Activated B cell treated with CpG ODN at 0.5 μM for 24 hours (primary cell): Measurements from ENCODE around the gene TXNRD2. TPM values are rescaled to one million over a fixed set of nuclear protein-coding genes. Genes with fewer than 3 reads are reported as not detected.

Experiments used
- ATAC-seq: fragments of 200-7000 bp; cut with Tn5 transposase; one replicate; pipeline ENCODE4 v1.10.0; 2021; ENCODE audit warnings: low read depth, mild to moderate bottlenecking, moderate library complexity
- CTCF ChIA-PET: fragments of 350-600 bp; sonication (Branson Sonifier 250); formaldehyde crosslinking; loops from one replicate; lab custom pipeline; 2021; ENCODE audit warnings: antibody characterized with exemption; lab: Charles Lee
- POLR2A ChIA-PET: fragments of 350-600 bp; sonication (Branson Sonifier 250); formaldehyde crosslinking; loops from one replicate; lab custom pipeline; 2021; ENCODE audit warnings: antibody characterized with exemption; lab: Charles Lee
- DNase-seq: peaks from one replicate; pipeline ENCODE4 v3.0.0; 2022
- H3K27ac Mint-ChIP-seq: one replicate; pipeline ENCODE4 v1.8.0; 2020; ENCODE audit warnings: mixed read lengths
- H3K27me3 Mint-ChIP-seq: one replicate; pipeline ENCODE4 v1.8.0; 2021; ENCODE audit warnings: mixed read lengths
- H3K36me3 Mint-ChIP-seq: one replicate; pipeline ENCODE4 v1.8.0; 2021; ENCODE audit warnings: low read depth, mixed read lengths
- H3K4me1 Mint-ChIP-seq: one replicate; pipeline ENCODE4 v1.8.0; 2021; ENCODE audit warnings: mixed read lengths
- H3K4me3 Mint-ChIP-seq: one replicate; pipeline ENCODE4 v1.8.0; 2020; ENCODE audit warnings: mild to moderate bottlenecking, mixed read lengths
- H3K9me3 Mint-ChIP-seq: one replicate; pipeline ENCODE4 v1.8.0; 2020; ENCODE audit warnings: mixed read lengths
- CTCF ChIP-seq: fragments of 200-600 bp; IDR thresholded peaks from one replicate; pipeline ENCODE4 v1.8.0; 2022; ENCODE audit warnings: antibody characterized with exemption, mild to moderate bottlenecking
- intact Hi-C: fragments of 100-400 bp; cut with micrococcal nuclease; formaldehyde crosslinking; loops from one replicate; pipeline ENCODE4 v1.15.1; 2024
- total RNA-seq: library from RNA; stranded (reverse); gene quantifications from 2 replicates; pipeline ENCODE4 v1.2.3, GENCODE V29; 2022

TXNRD2 gene
- total RNA-seq, 1 donor from 2014 or later: 31.2 TPM

GRCh38 chr22:19868773-19869471 lies 72.7 kb downstream of the TXNRD2 start:
- POLR2A ChIA-PET: no interaction called here
- intact Hi-C loops: no loop called here
- Mint-ChIP-seq H3K27ac (no peak overlapping the region), H3K36me3 (no peaks in the 10 kb centered on the region), H3K9me3 (no peaks in the 10 kb centered on the region), H3K4me3 (no peak overlapping the region), H3K4me1 (no peaks in the 10 kb centered on the region), H3K27me3 (no peaks in the 10 kb centered on the region)
- no peak for ATAC-seq
- CTCF ChIA-PET: no interaction called here
- no peak for TF ChIP-seq CTCF
- no peak for DNase-seq

- H3K36me3 Mint-ChIP-seq: no peaks in the 10 kb centered on the region
- CTCF ChIA-PET: no interaction called here
- H3K27ac Mint-ChIP-seq: no peak overlapping the region
- no peak overlapping the region for H3K4me3 Mint-ChIP-seq
- ATAC-seq (no peak), DNase-seq (no peak)
- H3K27me3 Mint-ChIP-seq: no peaks in the 10 kb centered on the region
- POLR2A ChIA-PET: no interaction called here
- intact Hi-C loops: no loop called here
- TF ChIP-seq CTCF: no peak
- H3K4me1 Mint-ChIP-seq: no peaks in the 10 kb centered on the region
- H3K9me3 Mint-ChIP-seq: no peaks in the 10 kb centered on the region
Measured at GRCh38 chr22:19868333-19868732, 73.3 kb downstream of the TXNRD2 start.

- Mint-ChIP-seq H3K4me1 (no peaks in the 10 kb centered on the region), H3K27me3 (no peaks in the 10 kb centered on the region), H3K36me3 (no peaks in the 10 kb centered on the region), H3K4me3 (no peak overlapping the region), H3K9me3 (no peaks in the 10 kb centered on the region), H3K27ac (no peak overlapping the region)
- intact Hi-C loops: no loop called here
- ATAC-seq: no peak
- ChIA-PET CTCF (no interaction called here), POLR2A (no interaction called here)
- DNase-seq: no peak
- TF ChIP-seq CTCF: no peak
Measured at GRCh38 chr22:19867617-19868016, 74.0 kb downstream of the TXNRD2 start.

GRCh38 chr22:19866665-19867009 lies 75.0 kb downstream of the TXNRD2 start:
- Mint-ChIP-seq H3K36me3 (no peaks in the 10 kb centered on the region), H3K9me3 (no peaks in the 10 kb centered on the region), H3K4me1 (no peaks in the 10 kb centered on the region), H3K4me3 (no peak overlapping the region), H3K27ac (no peak overlapping the region), H3K27me3 (no peaks in the 10 kb centered on the region)
- ChIA-PET CTCF (interaction anchor here (0.7 kb wide), 1 partner anchor 11 kb away, joined by 3 read pairs; no protein-coding TSS in a partner anchor), POLR2A (no interaction called here)
- intact Hi-C loops: no loop called here
- TF ChIP-seq CTCF: no peak
- no peak for ATAC-seq
- DNase-seq: no peak

- ChIA-PET CTCF (no interaction called here), POLR2A (no interaction called here)
- Mint-ChIP-seq H3K27me3 (no peaks in the 10 kb centered on the region), H3K4me3 (no peak overlapping the region), H3K36me3 (no peaks in the 10 kb centered on the region), H3K4me1 (no peaks in the 10 kb centered on the region), H3K9me3 (no peaks in the 10 kb centered on the region), H3K27ac (no peak overlapping the region)
- TF ChIP-seq CTCF: no peak
- ATAC-seq: no peak
- DNase-seq: no peak
- intact Hi-C loops: no loop called here
Measured at GRCh38 chr22:19865141-19865829, 76.3 kb downstream of the TXNRD2 start.
